PFSK-1 (cell line): ENCODE results near the gene ATP13A1.

Source experiments
- FOXP2 ChIP-seq: optimal IDR thresholded peaks from 2 replicates; pipeline ENCODE3; 2011; ENCODE audit warnings: borderline replicate concordance, control low read depth, inconsistent platforms; ENCODE audit not compliant: insufficient read depth; ENCODE audit errors: extremely low read length, extremely low read depth
- POLR2AphosphoS5 ChIP-seq: IDR thresholded peaks from 2 replicates; pipeline ENCODE4 v1.6.1; 2012; ENCODE audit warnings: low read depth, mild to moderate bottlenecking, control low read depth, low read length, moderate library complexity
- SIN3A ChIP-seq: IDR thresholded peaks from 2 replicates; pipeline ENCODE4 v1.6.1; 2012; ENCODE audit warnings: mild to moderate bottlenecking, low read length, moderate library complexity, borderline replicate concordance; ENCODE audit not compliant: insufficient read depth
- TAF1 ChIP-seq: IDR thresholded peaks from 2 replicates; pipeline ENCODE4 v1.6.1; 2012; ENCODE audit warnings: low read length, control low read depth, borderline replicate concordance; ENCODE audit not compliant: insufficient read depth
- TF ChIP-seq, protein P1 (sequence below), 2 experiments: IDR thresholded peaks; 2 replicates each; pipeline versions ENCODE4 v1.6.1 to v1.8.0; 2011 to 2012; ENCODE audit warnings: low read depth in 2 of 2, low read length in 2 of 2, control low read depth in 1 of 2, inconsistent platforms in 1 of 2, mild to moderate bottlenecking in 1 of 2, moderate library complexity in 1 of 2; ENCODE audit not compliant: insufficient read depth in 1 of 2

The ATP13A1 gene

DNA sequence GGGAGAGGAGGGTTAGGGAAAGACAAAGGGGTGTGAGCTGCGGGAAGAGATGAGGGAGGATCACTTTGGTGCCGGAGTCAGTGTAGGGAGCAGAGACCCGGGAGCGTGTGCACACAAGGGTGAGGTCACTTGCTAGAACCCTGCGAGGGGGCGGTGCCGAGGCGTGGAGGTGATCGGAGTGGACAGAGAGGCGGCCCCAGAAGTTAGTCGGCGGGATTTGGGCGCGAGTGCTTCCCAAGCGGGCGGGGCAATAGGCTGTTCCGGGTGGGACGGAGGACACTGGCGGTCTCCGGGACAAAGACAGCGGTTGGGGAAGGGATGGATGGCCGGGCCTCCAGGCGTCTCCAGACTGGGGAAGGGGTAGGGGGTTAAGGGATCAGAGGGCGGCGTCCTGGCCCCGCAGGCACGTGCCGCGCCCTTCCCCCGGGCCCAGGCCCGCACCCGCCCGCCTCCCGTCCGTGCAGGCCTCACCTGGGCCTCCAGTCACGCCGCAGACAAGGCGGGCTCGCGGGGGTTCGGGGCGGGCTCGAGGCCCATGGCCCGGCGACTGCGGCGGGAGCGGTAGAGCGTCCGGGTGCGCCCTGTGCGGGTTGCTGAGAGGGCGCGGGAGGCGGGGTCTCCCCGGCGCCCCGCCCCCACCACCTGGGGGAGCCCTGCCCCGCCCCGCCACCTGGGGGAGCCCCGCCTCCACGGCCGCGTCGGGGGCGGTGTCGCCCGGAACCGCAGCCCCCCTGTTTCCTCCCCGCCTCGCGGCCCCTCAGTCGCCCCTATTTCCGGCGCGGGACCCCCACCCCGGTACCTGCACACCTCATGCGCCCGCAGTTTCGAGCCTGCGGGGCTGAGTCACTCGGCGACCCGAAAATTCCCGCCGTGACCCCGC lies 35.6 kb downstream of the ATP13A1 start, which contains the start of gene LPAR2:
Gene LPAR2, minus strand, starts transcription at position 600 of the 880 bp plus-strand sequence. CDS start 945 bp downstream, outside the sequence.
- TF ChIP-seq SIN3A (no peak), POLR2AphosphoS5 (no peak), TAF1 (no peak), FOXP2 (no peak)
- TF ChIP-seq, protein P1, sequence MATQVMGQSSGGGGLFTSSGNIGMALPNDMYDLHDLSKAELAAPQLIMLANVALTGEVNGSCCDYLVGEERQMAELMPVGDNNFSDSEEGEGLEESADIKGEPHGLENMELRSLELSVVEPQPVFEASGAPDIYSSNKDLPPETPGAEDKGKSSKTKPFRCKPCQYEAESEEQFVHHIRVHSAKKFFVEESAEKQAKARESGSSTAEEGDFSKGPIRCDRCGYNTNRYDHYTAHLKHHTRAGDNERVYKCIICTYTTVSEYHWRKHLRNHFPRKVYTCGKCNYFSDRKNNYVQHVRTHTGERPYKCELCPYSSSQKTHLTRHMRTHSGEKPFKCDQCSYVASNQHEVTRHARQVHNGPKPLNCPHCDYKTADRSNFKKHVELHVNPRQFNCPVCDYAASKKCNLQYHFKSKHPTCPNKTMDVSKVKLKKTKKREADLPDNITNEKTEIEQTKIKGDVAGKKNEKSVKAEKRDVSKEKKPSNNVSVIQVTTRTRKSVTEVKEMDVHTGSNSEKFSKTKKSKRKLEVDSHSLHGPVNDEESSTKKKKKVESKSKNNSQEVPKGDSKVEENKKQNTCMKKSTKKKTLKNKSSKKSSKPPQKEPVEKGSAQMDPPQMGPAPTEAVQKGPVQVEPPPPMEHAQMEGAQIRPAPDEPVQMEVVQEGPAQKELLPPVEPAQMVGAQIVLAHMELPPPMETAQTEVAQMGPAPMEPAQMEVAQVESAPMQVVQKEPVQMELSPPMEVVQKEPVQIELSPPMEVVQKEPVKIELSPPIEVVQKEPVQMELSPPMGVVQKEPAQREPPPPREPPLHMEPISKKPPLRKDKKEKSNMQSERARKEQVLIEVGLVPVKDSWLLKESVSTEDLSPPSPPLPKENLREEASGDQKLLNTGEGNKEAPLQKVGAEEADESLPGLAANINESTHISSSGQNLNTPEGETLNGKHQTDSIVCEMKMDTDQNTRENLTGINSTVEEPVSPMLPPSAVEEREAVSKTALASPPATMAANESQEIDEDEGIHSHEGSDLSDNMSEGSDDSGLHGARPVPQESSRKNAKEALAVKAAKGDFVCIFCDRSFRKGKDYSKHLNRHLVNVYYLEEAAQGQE (IDR thresholded peaks at IDR 0.05; ENCODE audit: insufficient read depth in 1 of 2, low read depth in 2 of 2, low read length in 2 of 2): no peak

DNA sequence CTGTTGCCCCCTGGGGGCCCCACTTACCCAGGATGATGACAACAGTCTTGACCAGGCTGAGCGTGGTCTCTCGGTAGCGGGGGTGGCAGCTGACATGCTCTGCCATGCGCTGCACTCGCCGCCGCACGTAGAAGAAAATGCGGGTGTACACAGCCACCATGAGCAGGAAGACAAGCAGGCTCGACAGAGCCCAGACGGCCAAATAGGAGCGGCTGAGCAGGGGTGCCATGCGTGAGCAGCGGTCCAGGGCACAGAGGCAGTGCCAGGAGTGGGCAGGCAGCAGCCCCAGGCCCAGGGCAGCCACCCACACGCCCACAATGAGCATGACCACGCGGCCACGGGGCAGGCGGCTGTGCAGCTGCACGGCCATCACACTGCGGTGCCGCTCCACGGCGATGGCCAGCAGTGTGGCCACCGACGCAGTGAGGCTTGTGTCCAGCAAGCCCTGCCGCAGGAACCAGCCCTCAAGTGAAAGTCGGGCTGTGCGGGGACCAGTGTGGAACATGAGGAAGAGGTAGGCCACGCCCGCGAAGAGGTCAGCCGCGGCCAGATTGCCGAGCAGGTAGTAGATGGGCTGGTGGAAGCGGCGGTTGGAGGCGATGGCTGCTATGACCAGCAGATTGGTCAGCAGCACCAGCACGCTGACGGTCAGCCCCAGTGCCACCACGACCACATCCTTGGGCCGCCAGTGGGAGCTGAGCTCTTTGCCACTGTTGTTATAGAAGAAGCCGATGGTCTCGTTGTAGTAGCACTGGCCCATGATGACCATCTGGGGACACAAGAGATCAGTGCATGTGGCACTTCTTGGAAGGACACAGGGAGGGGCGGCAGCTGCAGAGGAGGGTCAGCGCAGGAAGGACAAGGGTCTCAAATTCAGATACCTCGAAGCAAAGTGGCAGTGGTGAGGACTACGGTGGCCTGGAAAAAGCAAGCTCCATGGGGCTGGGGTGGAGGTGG lies 36.7 kb downstream of the ATP13A1 start:
- TF ChIP-seq POLR2AphosphoS5: no peak
- no peak for TF ChIP-seq SIN3A
- TF ChIP-seq FOXP2: no peak
- TF ChIP-seq, protein P1 (IDR thresholded peaks at IDR 0.05; ENCODE audit: insufficient read depth in 1 of 2, low read depth in 2 of 2, low read length in 2 of 2): no peak
- TF ChIP-seq TAF1: no peak

DNA sequence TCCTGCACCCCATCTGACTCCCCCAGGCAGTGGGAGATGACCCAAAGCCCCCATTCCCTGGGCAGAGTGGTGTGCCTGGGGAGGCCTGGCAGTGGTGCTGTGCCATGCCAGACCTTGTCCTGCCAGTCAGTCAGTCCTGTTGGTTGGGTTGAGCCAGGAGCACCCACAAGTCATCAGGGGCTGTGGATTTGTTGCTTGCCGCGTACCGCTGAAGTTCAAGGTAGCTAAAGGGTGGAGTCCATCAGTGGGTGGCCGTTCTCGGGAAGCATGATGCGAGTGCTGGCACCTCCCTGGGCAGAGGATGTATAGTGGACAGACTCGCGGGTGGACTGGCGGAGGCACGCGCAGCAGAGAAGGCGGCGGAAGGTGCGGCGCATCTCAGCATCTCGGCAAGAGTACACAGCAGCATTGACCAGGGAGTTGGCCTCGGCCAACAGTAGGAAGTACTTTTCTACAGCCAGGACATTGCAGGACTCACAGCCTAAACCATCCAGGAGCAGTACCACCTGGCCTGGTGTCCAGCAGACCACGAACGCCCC lies 39.4 kb downstream of the ATP13A1 start:
- TF ChIP-seq TAF1 (no peak), FOXP2 (no peak), SIN3A (no peak)
- TF ChIP-seq, protein P1 (IDR thresholded peaks at IDR 0.05; ENCODE audit: insufficient read depth in 1 of 2, low read depth in 2 of 2, low read length in 2 of 2): no peak

DNA sequence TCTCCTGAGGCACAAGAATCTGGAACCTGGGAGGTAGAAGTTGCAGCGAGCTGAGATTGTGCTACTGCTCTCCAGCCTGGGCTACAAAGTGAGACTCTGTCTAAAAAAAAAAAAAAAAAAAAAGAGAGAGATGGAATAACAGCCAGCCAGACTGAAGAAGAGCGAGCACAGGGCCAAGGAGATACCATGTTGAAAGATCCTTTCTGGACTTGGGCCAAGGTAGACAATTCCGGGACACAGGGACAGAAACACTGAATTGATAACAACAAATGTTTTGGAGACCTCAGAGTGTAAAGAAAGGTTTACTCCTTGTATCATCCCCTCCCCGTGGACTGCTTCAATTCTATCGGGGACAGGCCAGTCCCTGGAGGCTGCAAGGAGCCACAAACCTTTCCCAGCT lies 40.1 kb downstream of the ATP13A1 start:
- TF ChIP-seq, protein P1 (IDR thresholded peaks at IDR 0.05; ENCODE audit: insufficient read depth in 1 of 2, low read depth in 2 of 2, low read length in 2 of 2): no peak
- TF ChIP-seq FOXP2: no peak
- no peak for TF ChIP-seq TAF1
- TF ChIP-seq POLR2AphosphoS5: no peak
- no peak for TF ChIP-seq SIN3A
